Fibroblast of pulmonary artery (primary cell): ENCODE data around the gene PLXNB2.

Experiments
- DNase-seq: peaks from one replicate; pipeline ENCODE4 v3.0.0-alpha.2; 2010; ENCODE audit warnings: low read depth
- H3K4me3 ChIP-seq: replicated peaks from 2 replicates; pipeline ENCODE4 v1.5.1; 2011; ENCODE audit warnings: low read depth, mild to moderate bottlenecking, control low read depth, low read length, moderate library complexity
- CTCF ChIP-seq: IDR thresholded peaks from 2 replicates; pipeline ENCODE4 v1.5.1; 2011; ENCODE audit warnings: mild to moderate bottlenecking, control low read depth, low read length, inconsistent platforms; ENCODE audit errors: missing control alignments

PLXNB2 gene

GRCh38 chr22:50284479-50284878 is 23.0 kb downstream of the PLXNB2 start:
- no peak for TF ChIP-seq CTCF
- no peak for DNase-seq
- no peak overlapping the region for H3K4me3 ChIP-seq

- DNase-seq: no peak
- H3K4me3 ChIP-seq: no peak overlapping the region
- no peak for TF ChIP-seq CTCF
These were observed 23.6 kb downstream of the PLXNB2 start for GRCh38 chr22:50283821-50284220.

GRCh38 chr22:50282361-50283155 is 24.9 kb downstream of the PLXNB2 start:
- no peak for TF ChIP-seq CTCF
- peak; percentile 53 for DNase-seq
- H3K4me3 ChIP-seq: no peak overlapping the region

GRCh38 chr22:50281957-50282356 is 25.5 kb downstream of the PLXNB2 start:
- no peak for DNase-seq
- TF ChIP-seq CTCF: no peak
- H3K4me3 ChIP-seq: no peak overlapping the region

GRCh38 chr22:50281384-50281760 is 26.1 kb downstream of the PLXNB2 start:
- DNase-seq: no peak
- no peak overlapping the region for H3K4me3 ChIP-seq
- no peak for TF ChIP-seq CTCF

GRCh38 chr22:50280708-50281383 is 26.6 kb downstream of the PLXNB2 start:
- no peak for TF ChIP-seq CTCF
- no peak for DNase-seq
- H3K4me3 ChIP-seq: no peak overlapping the region
